DMS153 treated with DMSO at 0.1 percent for 48 hours (cell line): ENCODE results near the gene ZNF768.
A peak's percentile ranks its signal among the peaks of the same experiment; 100 is the strongest.
"Not testable (repeated sequence)": the region's sequence is repeated elsewhere in the genome, so short reads cannot be mapped to it uniquely, and the experiment has no call there.

ENCODE experiments used
- DNase-seq: peaks from one replicate; lab custom pipeline; 2025; ENCODE audit not compliant: unreplicated experiment; lab: John Stamatoyannopoulos, UW

ZNF768 gene

DNA sequence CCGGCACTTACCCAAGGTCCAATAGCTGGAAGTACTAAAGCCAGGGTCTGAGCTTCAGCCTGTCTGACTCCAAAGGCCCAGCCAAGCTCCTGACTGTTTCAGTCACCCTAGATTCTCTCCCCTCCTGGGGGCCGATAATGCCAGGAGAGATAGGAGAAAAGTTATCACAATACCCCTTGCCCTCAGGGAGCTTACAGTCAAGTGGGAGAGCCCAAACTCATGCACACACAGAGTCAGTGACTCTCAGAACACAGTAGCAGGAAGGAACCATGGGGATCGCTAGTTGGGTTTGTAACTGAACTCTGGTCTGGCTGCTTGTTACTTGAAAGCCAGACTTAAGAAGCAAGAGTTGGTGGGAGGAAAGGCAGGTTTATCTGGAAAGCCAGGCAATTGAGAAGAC is 14.9 kb downstream of the ZNF768 start:
- no peak for DNase-seq

DNA sequence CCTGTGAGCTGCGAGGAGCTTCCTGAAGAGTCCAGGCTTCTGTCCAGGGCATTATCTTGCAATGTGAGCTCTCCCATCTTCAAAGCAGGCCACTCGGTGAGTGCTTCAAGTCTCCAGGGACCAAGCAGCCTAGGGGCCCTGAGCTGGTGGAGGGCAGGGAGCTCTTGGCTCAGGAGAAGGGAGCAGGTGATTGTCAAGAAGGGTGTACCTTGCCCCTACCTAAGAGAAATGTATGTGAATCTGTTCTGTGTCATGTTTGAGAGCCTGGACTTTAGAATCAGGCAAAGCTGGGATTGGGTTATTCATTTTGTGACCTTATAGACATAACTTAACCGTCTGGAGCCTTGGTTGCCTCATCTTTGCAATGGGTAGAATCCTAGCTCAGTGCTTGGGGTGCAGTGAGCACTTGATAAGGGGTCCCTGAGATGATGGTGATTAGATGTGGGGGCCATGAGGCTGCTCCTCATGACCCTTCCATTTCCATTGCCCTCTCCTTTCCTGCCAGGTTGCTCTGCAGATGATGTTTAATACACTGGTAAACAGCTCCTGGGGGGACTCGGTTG is 15.9 kb downstream of the ZNF768 start:
- DNase-seq = no peak

DNA sequence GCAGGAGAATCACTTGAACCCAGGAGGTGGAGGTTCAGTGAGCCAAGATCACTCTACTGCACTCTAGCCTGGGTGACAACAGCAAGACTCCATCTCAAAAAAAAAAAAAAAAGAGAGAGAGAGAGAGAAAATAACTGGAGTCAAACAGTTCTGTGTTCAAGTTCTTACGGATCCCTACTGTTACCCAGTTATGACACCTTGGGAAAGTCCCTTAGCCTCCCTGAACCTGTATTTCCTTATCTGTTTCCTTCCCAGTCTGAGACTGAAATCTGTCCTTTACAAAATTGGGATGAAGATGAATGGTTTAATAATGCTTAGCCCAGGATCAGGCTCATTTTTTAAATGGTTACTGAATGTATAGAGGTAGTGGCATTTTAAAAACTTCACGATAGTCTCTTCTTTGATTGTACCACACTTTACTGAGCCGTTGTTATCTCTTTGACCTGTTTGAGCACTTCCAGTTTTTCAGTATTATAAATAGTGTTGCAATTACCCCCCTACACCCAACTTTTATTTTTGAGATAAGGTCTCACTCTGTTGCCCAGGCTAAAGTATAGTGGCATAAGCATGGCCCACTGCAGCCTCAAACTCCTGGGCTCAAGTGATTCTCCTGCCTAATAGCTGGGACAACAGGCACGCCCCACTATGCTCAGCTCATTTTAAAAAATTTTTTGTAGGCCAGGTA is 17.1 kb downstream of the ZNF768 start:
- no peak for DNase-seq

DNA sequence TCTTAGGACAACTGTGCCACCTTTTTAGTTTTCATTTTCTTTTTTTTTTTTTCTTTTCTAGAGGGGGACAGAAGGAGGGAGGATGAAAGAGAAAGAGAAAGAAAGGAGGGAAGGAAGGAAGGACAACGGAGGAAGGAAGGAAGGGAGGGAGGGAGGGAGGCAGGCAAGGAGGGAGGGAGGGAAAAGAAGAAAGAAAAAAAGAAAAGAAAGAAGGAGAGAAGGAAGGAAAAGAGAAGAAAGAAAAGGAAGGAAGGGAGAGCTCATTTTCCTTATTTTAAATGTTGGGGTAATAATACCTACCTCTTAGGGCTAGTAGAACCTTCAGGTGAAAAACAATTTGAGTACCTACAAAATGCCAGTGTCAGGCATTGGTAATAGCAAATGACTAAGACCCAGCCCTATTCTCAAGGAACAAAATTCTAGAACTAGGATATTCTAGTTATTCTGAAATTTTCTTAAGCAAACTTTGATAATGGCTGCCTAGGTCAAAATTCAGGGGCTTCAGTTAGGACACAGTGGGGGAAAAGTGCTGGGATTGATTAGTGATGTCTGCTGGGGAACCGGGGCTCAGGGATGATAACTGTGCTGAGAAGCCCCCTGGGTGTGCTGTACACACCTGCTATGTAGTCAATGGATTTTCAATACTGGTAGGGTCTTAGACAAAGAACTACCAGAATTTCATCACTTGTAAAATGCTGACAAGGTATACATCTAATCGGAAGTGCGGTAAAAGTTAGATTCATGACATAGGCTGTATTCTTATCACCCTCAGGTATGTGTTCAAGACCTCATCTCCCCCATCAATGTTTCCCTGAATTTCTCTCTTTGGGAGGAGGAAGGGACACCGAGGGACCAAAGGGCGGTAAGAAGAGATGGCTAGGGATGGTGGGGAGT is 22.7 kb downstream of the ZNF768 start:
- DNase-seq = no peak

DNA sequence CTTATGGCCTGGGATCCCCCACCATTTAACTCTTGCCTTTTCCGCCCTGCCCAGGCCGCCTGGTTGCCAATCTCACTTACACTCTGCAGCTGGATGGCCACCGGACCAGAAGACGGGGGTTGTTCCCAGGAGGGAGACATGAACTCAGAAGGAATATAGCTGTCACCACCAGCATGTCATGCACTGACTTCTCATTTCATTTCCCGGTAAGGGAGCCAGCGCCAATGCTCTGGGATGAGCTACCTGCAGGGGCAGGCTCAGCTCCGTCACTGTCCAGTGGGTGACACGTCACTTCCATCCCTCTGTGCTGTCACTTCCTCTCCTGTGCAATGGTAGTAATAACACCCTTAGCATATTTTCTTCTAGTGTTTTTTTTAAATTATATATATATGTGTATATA is 27.1 kb downstream of the ZNF768 start:
- DNase-seq = no peak

DNA sequence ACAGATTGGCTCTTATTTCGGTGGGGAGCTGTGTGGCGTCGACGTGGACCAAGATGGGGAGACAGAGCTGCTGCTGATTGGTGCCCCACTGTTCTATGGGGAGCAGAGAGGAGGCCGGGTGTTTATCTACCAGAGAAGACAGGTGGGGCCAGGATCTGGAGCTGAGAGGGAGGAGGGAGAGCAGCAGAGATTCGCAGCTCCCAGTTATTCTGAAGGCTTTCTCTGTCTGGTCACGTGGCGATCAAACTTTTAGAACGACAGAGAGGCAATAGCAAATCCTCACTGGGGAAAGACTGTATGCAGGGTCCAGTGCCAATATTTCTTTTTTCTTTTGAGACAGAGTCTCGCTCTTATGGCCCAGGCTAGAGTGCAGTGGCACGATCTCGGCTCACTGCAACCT is 31.7 kb downstream of the ZNF768 start:
- no peak for DNase-seq

DNA sequence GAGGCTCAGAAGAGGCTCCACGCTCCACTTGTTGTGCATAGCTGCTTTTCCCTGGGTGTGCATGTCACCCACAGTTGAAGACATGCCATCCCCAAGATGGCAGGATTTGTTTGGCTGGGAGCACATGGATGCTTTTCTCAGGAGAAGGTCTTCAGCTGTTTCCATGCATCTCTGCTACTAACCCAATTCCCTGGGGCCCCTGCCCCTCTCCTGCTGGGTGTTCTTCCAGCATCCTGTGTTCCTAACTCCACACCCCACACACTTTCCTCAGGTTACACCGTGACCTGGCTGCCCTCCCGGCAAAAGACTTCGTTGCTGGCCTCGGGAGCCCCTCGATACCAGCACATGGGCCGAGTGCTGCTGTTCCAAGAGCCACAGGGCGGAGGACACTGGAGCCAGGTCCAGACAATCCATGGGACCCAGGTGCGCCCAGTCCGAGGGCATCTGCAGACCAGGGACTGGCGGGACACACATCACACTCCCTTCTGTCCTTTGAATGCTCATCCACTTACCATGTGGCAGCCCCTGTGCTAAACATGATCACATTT is 32.4 kb downstream of the ZNF768 start:
- DNase-seq = no peak

DNA sequence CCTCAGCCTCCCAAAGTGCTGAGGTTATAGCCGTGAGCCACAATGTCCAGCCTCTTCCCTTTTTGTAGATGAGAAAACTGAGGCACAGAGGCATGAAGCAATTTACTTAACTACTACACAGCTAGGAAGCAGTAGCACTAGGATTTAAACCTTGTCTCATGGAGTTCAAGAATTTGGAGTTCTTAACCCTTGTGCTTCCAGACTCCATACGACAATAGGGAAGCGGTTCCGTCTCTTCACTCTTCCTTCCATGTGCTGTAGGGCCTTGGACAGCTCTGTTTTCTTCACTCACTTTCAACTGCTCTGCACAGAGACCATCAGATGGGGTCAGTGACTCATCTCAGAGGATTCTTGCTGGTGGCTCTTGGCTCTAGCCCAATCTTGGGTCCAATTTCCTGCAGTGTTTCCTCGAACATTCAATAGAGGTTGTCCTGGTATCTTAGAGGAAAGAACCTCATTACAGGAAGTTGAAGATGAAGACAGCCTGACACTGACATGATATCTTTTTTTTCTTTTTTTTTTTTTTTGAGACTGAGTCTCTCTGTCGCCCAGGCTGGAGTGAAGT is 34.5 kb downstream of the ZNF768 start:
- DNase-seq = no peak

DNA sequence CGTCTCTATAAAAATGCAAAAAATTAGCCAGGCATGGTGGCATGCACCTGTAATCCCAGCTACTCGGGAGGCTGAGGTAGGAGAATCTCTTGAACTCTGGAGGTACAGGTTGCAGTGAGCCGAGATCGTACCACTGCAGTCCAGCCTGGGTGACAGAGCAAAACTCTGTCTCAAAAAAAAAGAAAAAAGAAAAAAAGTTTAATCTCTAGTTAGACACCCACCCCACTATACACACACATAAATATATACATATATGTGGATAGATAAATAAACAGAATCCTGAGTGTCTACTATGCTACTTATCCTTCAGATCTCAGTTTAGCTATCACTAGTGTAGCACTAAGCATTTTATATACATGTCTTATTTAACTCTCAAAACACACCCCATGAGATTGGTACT is 35.1 kb downstream of the ZNF768 start:
- DNase-seq = no peak

DNA sequence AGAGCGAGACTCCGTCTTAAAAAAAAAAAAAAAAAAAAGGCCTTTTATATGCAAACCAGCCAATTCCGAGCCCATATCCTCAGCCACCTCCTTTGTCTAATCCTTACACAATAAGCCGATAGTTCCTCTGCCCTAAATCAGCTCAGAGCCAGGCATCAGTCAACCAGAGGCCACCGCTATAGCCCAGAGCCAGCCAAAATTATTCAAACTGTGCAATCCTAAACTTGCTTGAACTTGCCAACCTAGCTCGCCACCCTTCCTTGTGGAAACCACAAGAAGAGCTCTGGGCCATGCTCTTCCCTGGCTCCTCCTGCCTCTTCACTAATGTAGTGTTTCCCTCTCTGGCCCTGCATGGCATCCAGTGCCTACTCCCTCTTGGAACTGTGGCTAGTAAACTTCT is 36.2 kb downstream of the ZNF768 start:
- no peak for DNase-seq

DNA sequence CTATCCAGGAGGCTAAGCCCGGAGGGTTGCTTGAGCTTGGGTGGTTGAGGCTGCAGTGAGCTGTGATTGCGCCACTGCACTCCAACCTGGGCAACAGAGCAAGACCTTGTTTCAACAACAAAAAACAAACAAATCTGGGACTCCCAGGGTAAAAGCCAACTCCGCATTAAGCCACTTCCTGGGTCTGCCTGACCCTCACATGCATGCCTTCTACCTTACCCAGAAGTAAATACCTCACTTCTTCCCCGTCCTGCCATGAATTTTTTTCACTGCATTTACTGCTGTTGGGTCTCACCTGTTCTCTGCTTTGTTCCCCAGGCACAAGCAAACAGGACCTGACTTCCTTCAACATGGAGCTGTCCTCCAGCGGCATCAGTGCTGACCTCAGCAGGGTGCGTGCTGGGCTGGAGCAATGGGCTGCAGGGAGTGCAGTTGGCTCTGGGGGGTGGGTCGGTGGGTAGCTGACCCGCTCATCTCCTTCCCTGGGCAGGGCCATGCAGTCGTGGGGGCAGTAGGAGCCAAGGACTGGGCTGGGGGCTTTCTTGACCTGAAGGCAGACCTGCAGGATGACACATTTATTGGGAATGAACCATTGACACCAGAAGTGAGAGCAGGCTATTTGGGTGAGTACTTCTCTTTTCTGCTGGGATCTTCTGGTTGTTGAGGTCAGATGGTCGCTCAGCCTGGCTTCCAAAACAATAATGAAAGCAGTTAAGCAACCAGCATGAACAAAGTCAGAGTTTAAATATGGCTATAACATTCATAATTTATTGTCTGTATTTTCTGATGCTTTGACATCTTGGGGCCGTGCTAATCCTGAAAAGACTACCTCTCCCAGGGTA is 37.4 kb downstream of the ZNF768 start:
- peak; percentile 15 for DNase-seq

DNA sequence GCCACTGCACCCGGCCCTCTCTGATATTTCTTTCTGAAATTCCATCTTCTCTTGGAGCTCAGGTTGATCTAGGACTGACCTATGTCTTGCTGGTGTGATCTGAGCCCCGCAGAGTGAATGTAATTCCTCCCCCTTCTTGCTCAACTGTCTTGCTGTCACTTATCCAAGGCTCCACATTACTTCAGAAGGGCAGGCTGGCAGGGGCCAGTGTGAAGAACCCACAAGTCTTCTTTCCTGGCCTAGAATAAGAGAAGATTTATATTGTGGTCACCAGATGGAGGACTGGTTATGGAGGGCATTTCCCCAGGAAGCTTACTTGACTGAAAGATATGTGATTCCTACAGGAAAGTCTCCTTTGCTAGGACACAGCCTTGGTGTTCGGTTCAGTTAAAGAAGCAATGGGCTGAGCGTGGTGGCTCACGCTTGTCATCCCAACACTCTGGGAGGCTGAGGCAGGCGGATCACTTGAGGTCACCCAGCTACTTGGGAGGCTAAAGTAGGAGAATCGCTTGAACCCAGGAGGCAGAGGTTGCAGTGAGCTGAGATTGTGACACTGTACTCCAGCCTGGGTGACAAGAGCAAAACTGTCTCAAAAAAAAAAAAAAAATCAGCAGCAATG is 40.4 kb downstream of the ZNF768 start:
- DNase-seq = no peak

DNA sequence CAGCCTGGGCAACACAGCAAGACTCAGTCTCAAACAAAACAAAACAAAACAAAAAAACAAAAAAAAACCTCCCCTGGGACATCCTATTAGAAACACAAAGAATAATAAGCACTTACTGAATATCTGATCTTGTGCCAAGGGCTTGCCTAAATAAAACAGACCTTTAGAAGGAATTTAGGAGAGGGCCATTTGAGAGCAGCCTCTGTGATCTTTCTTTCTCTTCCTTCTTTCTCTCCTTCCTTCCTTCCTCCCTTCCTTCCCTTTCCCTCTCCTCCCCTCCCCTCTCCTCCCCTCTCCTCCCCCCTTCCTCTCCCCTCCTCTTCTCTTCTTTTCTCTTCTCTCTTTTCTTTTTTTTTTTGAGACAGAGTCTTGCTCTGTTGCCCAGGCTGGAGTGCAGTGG is 41.5 kb downstream of the ZNF768 start:
- no peak for DNase-seq

DNA sequence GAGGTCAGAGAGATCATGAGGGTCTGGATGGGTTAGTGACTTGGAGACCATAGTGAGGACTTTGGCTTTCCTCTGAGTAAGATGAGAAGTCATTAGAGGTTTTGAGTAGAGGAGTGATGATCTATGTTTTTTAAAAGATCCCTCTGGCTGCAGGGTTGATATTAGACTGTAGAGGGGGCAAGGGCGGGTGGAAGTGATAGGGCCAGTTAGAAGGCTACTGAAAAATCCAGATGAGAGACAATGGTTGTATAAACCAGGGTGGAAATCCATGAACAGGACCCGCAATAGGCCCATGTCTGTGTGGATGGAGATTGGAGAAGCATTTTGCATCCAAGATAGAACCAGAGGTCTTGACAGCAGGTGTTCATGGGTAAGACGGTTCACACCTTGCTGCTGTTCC is 44.0 kb downstream of the ZNF768 start:
- no peak for DNase-seq

DNA sequence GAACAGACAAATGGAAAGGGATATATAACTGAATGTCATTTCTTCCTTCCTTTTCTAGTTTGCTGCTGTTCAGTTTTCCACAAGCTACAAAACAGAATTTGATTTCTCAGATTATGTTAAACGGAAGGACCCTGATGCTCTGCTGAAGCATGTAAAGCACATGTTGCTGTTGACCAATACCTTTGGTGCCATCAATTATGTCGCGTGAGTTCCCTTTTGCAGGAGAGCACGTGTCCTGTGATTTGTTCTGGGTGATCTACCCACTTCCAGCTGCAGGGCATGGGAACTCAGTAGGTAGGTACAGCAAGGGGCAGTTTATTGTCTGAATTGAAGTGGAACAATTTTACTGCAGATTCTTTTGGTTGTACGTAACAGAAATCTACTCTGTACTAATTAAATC is 45.0 kb downstream of the ZNF768 start:
- DNase-seq = no peak

DNA sequence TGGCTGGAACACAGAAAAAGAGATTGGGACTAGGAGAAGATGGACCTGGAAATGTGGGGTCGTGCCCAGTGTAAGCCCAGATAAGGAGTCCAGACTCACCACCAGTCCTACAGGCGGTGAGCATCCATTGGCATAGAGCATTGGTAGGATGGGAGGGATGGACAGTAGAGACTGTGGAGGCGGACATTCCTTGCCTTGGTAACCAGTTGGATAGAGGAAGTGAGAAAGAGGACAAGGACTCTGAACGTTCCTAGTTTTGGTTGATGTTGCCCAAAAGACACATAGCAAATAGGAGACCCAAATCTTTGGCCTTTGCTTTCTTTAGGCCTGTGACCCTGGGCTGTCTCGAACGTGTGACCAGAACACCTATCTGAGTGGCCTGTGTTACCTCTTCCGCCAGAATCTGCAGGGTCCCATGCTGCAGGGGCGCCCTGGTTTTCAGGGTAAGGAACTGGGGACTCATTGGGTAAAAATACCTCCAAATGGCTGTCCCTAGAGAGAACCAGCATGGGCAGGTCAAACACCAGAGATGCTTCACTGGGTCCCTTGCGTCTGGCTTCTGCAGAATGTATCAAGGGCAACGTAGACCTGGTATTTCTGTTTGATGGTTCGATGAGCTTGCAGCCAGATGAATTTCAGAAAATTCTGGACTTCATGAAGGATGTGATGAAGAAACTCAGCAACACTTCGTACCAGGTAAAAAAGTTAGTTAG is 47.4 kb downstream of the ZNF768 start:
- no peak for DNase-seq

DNA sequence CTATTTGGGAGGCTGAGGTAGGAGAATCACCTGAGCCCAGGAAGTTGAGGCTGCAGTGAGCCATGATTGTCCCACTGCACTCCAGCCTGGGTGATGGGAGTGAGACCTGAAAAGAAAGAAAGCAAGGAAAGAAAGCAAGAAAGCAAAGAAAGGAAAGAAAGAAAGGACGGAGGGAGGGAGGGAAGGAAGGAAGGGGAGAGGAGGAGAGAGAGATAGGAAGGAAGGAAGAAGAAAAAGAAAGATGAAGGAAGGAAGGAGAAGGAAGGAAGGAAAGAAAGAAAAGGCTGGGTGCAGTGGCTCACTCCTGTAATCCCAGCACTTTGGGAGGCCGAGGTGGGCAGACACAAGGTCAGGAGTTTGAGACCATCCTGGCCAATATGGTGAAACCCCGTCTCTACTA is 48.6 kb downstream of the ZNF768 start:
- DNase-seq = not testable (repeated sequence)

DNA sequence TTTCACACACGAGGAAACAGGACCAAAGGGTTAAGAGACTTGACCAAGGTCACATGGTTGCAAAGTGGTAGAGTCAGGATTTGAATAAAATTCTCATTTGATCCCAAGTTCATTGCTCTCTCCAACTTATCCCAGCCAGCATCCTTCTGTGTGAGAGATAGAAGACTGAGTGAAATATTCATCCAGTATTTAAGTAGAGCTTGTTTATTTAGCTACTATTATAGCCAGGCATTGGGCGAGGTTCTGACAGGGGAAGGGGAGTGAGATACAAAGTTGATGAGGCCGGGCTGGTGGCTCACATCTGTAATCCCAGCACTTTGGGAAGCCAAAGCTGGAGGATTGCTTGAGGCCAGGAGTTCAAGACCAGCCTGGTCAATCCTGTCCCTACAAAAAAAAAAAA is 49.4 kb downstream of the ZNF768 start:
- no peak for DNase-seq

DNA sequence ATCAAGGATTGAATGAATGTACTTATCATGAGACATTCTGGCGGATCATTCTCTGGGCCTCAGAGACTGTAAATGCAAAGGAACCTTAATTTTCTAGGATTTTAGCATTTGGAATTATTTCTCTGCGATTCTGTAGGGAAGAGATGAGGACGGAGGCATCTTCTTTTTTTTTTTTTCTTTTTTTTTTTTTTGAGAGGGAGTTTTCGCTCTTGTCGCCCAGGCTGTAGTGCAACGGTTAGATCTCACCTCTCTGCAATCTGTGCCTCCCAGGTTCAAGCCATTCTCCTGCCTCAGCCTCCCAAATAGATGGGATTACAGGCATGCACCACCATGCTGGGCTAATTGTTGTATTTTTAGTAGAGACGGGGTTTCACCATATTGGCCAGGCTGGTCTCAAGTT is 51.7 kb downstream of the ZNF768 start:
- no peak for DNase-seq

DNA sequence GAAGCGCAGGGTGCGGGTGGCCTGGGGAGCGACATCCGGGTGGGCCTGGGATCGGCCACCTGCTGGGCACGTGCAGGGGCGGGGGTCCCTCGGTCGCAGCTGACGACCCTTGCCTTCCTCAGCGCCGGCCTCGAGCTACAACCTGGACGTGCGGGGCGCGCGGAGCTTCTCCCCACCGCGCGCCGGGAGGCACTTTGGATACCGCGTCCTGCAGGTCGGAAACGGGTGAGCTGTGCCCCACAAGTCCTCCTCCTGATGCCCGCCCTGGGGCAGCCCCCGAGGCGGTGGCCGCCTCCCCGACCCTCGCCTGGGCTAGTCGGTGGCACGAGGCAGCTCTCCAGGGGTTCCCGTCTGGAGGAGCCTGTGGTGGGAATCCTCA is 52.3 kb downstream of the ZNF768 start:
- no peak for DNase-seq
